B cell (primary cell): ENCODE results near the gene SDK1.

ENCODE experiments used
- CTCF ChIP-seq: fragments of 200-600 bp; IDR thresholded peaks from one replicate; pipeline ENCODE4 v1.8.0; 2022; ENCODE audit warnings: antibody characterized with exemption, mild to moderate bottlenecking
- EZH2 ChIP-seq: IDR thresholded peaks from 2 replicates; pipeline ENCODE4 v1.6.1; 2012; ENCODE audit warnings: borderline replicate concordance, low read depth, mild to moderate bottlenecking, moderate library complexity, low read length; ENCODE audit not compliant: insufficient read depth, poor library complexity, severe bottlenecking

GRCh38 chr7:3710122-3710521, 409.1 kb downstream of the SDK1 start:
- TF ChIP-seq EZH2, result no peak
- TF ChIP-seq CTCF, result no peak
